GM21723 (cell line): ENCODE data around the gene RASGRP3.
"Not testable (repeated sequence)": the region's sequence is repeated elsewhere in the genome, so short reads cannot be mapped to it uniquely, and the experiment has no call there.

Source experiments
- ATAC-seq: cut with Tn5 transposase; IDR thresholded peaks from one replicate; pipeline ENCODE4 v1.9.1; 2021; ENCODE audit warnings: mild to moderate bottlenecking, moderate library complexity; ENCODE audit not compliant: unreplicated experiment

RASGRP3 gene, protein sequence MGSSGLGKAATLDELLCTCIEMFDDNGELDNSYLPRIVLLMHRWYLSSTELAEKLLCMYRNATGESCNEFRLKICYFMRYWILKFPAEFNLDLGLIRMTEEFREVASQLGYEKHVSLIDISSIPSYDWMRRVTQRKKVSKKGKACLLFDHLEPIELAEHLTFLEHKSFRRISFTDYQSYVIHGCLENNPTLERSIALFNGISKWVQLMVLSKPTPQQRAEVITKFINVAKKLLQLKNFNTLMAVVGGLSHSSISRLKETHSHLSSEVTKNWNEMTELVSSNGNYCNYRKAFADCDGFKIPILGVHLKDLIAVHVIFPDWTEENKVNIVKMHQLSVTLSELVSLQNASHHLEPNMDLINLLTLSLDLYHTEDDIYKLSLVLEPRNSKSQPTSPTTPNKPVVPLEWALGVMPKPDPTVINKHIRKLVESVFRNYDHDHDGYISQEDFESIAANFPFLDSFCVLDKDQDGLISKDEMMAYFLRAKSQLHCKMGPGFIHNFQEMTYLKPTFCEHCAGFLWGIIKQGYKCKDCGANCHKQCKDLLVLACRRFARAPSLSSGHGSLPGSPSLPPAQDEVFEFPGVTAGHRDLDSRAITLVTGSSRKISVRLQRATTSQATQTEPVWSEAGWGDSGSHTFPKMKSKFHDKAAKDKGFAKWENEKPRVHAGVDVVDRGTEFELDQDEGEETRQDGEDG

GRCh38 chr2:33476131-33476792 lies at the start of gene RASGRP3:
TSS of gene RASGRP3 (plus strand) at chr2:33476649. CDS start at chr2:33515137, 38,488 bp downstream.
- ATAC-seq: peak; percentile 52

DNA sequence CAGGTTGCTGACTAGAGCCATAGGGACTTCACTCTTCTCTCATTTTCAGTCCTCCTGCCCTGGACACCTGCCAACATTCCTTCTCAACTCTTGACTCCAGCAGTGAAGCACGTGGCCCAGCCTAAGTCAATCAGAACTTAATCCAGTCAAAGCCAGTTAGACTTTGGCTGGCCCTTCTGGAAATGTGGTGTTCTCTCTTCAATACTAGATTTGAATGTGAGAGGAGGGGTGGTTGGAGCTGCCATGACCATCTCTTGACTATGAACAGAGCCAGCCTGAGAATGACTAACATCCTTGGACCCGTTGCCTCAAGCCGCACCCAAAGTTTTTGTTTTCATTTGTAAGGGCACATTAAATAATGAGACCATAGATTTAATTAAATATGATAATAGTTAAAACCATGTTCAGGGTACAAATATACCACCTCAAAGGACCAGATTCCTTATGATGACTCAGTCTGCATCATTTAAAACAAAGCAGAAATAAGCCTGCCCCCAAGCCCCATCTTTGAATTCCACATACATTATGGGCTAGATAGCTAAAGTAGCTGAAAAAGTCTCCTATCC lies 49.7 kb upstream of the RASGRP3 start:
- ATAC-seq: no peak

DNA sequence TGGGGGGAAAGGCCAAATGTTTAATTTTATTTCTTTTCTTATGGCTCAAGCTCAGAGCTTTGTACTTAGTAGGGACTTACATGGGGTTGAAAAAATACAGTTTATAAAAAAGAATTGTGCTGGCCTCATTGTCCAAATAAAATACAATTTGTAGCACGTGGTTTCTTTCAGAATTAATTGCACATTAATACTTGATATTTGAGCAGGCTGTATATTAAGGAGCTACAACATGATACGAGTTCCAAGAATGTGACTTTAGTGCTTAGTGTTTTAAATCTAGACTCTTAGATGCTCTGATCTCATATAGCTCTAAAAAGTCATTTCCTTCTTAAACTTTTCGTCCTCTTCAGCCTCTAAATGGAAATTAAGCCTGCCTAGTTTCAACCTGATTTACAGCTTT lies 46.4 kb upstream of the RASGRP3 start:
- ATAC-seq: no peak

DNA sequence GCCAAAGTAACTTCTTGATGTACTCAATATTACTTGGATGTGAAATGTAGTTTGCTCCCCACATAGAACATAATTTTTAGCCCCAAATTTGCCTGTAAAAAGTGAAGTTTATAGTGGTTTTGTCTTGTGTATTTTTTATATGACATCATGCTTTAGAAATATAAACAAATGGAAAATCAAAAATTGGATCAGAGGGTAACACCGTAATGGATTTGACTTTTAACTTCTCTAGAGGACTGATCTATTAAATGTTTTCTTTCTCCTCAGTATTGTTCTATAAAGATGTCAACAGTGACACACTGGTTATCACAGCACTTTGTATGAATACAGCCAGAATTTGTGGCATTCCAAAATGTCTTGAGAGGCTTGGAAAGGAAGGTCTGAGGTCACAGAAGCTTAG lies 45.6 kb upstream of the RASGRP3 start:
- ATAC-seq: no peak

DNA sequence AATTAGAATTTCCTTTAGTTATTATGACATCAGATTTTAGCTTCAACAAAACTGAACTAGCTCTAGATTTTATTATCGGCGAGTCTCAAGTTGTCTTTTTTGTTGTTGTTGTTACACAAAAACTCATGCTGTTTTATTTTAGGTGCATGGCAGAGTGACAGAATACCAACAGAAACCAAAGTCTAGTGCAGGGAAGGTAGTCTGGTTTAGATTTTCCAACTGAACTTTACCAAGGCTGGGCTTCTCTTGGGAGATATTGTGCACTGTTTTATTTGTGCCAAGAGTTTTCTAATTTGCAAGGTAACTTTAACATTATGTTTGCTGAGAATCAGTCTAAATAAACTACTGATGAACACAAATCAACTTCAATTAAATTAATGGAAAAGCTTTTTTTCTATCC lies 43.6 kb upstream of the RASGRP3 start:
- no peak for ATAC-seq

GRCh38 chr2:33433279-33434235 lies 42.9 kb upstream of the RASGRP3 start:
- ATAC-seq: no peak

DNA sequence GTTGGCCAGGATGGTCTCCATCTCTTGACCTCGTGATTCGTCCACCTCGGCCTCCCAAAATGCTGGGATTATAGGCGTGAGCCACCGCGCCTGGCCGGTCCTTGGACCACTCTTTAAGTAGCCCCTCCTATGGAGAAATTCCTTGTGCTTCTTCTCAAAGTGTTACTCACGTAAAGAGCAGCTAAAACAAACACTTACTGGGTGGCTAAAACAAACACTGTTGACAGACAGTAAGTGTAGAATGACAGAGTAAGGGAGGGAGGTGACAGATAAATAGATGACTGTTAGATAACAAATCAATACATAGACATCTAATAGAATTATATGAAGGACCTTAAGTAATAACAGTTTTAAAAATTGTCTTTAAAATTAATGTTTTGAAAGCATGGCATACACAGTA lies 40.9 kb upstream of the RASGRP3 start:
- no peak for ATAC-seq

- no peak for ATAC-seq
Observed at GRCh38 chr2:33436083-33436482, 40.4 kb upstream of the RASGRP3 start.

GRCh38 chr2:33437297-33437696 lies 39.2 kb upstream of the RASGRP3 start:
- no peak for ATAC-seq

- ATAC-seq: no peak
Observed at GRCh38 chr2:33437815-33438214, 38.6 kb upstream of the RASGRP3 start.

GRCh38 chr2:33441235-33441810 lies 35.1 kb upstream of the RASGRP3 start:
- peak; percentile 94 for ATAC-seq

GRCh38 chr2:33442052-33442451 lies 34.4 kb upstream of the RASGRP3 start:
- ATAC-seq: not testable (repeated sequence)

DNA sequence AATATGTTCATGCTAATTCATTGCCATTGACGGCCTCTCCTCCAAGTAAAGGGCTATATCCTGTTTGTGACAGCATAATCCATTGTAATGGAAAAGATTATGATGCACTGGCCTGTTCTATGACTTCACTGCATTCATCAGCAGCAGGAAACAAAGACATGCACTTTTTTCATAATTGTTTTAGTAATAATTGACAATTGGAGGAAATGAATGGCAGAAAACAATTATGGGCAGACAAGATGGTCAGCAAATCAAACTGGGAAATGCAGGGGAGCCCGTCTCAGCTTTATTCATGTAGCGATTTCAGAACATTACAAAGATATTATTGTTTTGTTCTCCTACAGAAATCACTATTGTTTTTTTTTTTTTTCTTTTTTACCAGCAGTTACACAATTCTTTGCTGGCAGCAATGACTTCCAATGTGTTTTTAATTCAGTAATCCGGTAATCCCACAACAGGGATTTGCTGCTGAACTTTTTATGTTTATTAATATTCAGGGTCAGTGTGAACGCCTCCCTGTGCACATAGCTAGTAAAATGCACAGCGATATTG lies 33.8 kb upstream of the RASGRP3 start:
- ATAC-seq: no peak

DNA sequence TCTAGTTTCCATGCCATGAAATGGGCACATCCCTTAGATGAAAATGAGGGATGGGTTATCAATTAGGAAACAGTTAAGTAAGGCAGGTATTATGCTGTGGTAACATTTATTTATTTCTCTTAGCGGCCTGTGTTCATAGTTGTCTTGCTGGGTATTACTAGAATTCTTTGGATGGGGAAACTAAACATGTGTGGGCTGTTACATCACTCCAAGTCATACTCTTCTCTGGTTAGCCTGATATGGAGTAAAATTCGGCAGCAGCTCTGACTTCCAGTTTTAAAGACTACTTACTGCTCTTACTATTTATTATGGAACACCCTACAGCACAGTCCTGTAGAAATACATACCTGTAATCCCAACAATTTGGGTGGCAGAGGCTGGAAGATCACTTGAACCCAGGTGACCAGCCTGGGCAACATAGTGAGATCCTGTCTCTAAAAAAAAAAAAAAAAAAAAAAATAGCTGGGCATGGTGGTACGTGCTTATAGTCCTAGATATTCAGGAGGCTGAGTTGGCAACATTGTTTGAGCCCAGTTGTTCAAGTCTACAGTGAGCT lies 33.1 kb upstream of the RASGRP3 start:
- no peak for ATAC-seq

DNA sequence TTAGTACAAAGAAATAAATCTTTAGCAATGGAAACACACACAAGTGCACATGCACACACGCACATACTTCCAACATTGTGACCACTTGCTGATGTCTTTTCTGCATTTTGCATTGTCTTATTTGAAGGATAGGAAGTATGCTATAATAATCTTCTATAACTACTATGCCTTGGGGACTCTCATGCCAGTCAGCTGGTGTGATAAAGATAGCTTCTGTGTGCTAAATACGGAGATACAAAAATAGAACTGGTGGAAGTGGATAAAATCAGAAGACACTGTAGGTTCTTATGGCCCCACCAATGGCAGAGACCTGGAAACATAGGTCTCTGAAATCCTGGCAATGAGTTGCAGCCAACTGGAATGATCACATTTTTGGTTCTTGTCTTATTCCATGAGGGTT lies 31.5 kb upstream of the RASGRP3 start:
- ATAC-seq: no peak

GRCh38 chr2:33448220-33448899 lies 28.1 kb upstream of the RASGRP3 start:
- ATAC-seq: peak; percentile 48

- no peak for ATAC-seq
Observed at GRCh38 chr2:33451214-33451613, 25.2 kb upstream of the RASGRP3 start.

- ATAC-seq: no peak
Observed at GRCh38 chr2:33451825-33452224, 24.6 kb upstream of the RASGRP3 start.

GRCh38 chr2:33452545-33452944 lies 23.9 kb upstream of the RASGRP3 start:
- ATAC-seq: no peak
